Activated CD4-positive, CD25-positive, alpha-beta regulatory T cell treated with anti-CD3 and anti-CD28 coated beads, Interleukin-2, amount 50 U/mL, for 24 hours (primary cell): ENCODE data around the gene MKI67.

Source experiments
- ATAC-seq, 2 donors: fragments of 150-1000 bp; cut with Tn5 transposase; one replicate each; pipeline ENCODE4 v1.10.0; 2021; ENCODE audit warnings: mild to moderate bottlenecking in 1 of 2, moderate library complexity in 1 of 2

MKI67 gene

GRCh38 chr10:128064108-128064969, 61.9 kb downstream of the MKI67 start:
- peak; percentile 86 for ATAC-seq

GRCh38 chr10:128063736-128064107, 62.5 kb downstream of the MKI67 start:
- no peak for ATAC-seq

GRCh38 chr10:128062881-128063563, 63.2 kb downstream of the MKI67 start:
- ATAC-seq = peak in 1 of 2 donors; percentile 5

- no peak for ATAC-seq
Measured at GRCh38 chr10:128062331-128062880, 63.8 kb downstream of the MKI67 start.

GRCh38 chr10:128061306-128062300, 64.6 kb downstream of the MKI67 start:
- no peak for ATAC-seq

- ATAC-seq = no peak
Measured at GRCh38 chr10:128060341-128061250, 65.6 kb downstream of the MKI67 start.

- ATAC-seq = no peak
Measured at GRCh38 chr10:128059982-128060293, 66.3 kb downstream of the MKI67 start.

GRCh38 chr10:128059266-128059981, 66.8 kb downstream of the MKI67 start:
- no peak for ATAC-seq

GRCh38 chr10:128058750-128059134, 67.5 kb downstream of the MKI67 start:
- no peak for ATAC-seq

- no peak for ATAC-seq
Measured at GRCh38 chr10:128058106-128058749, 68.0 kb downstream of the MKI67 start.

- no peak for ATAC-seq
Measured at GRCh38 chr10:128056303-128057050, 69.7 kb downstream of the MKI67 start.

GRCh38 chr10:128055061-128055868, 71.0 kb downstream of the MKI67 start:
- ATAC-seq = no peak

- no peak for ATAC-seq
Measured at GRCh38 chr10:128054163-128054970, 71.9 kb downstream of the MKI67 start.

GRCh38 chr10:128053356-128053755, 72.9 kb downstream of the MKI67 start:
- no peak for ATAC-seq

- no peak for ATAC-seq
Measured at GRCh38 chr10:128052696-128053095, 73.5 kb downstream of the MKI67 start.

- ATAC-seq = no peak
Measured at GRCh38 chr10:128051548-128051947, 74.7 kb downstream of the MKI67 start.

- no peak for ATAC-seq
Measured at GRCh38 chr10:128050936-128051335, 75.3 kb downstream of the MKI67 start.

- ATAC-seq = no peak
Measured at GRCh38 chr10:128050121-128050516, 76.1 kb downstream of the MKI67 start.
